HepG2 (cell line): ENCODE data around the gene ARMH2. TPM values are rescaled to one million over a fixed set of nuclear protein-coding genes. Genes with fewer than 3 reads are reported as not detected.

ENCODE experiments used
- EED ChIP-seq: sonication (generic); formaldehyde crosslinking; IDR thresholded peaks from 2 replicates; pipeline ENCODE4 v1.5.0; 2020; ENCODE audit warnings: mild to moderate bottlenecking, missing genetic modification reagents
- HMG20A ChIP-seq: IDR thresholded peaks from 2 replicates; pipeline ENCODE4 v1.6.1; 2016; ENCODE audit warnings: borderline replicate concordance
- HOXA5 ChIP-seq: sonication (generic); formaldehyde crosslinking; IDR thresholded peaks from 2 replicates; pipeline ENCODE4 v1.4.0; 2020; ENCODE audit warnings: missing genetic modification reagents
- NFIC ChIP-seq: IDR thresholded peaks from 2 replicates; pipeline ENCODE4 v1.6.1; 2012; ENCODE audit warnings: mild to moderate bottlenecking, low read length, inconsistent platforms
- SAP130 ChIP-seq: IDR thresholded peaks from 2 replicates; pipeline ENCODE4 v1.6.1; 2016; ENCODE audit warnings: low read depth
- SIX1 ChIP-seq: sonication (generic); formaldehyde crosslinking; IDR thresholded peaks from 2 replicates; pipeline ENCODE4 v1.4.0; 2020; ENCODE audit warnings: missing genetic modification reagents, borderline replicate concordance
- SOX6 ChIP-seq, 2 experiments: fragments of 450-650 bp in 1 of 2; sonication (generic) in 1 of 2; formaldehyde crosslinking in 1 of 2; IDR thresholded peaks; 2 replicates each; pipeline versions ENCODE4 v1.4.0 to v1.6.1; 2017 to 2020; ENCODE audit warnings: antibody characterized with exemption in 1 of 2, mild to moderate bottlenecking in 1 of 2, missing genetic modification reagents in 1 of 2
- ZFP82 ChIP-seq: sonication (generic); formaldehyde crosslinking; IDR thresholded peaks from 2 replicates; pipeline ENCODE4 v1.5.1; 2020; ENCODE audit warnings: mild to moderate bottlenecking, missing genetic modification reagents, borderline replicate concordance
- ZNF264 ChIP-seq: sonication (generic); formaldehyde crosslinking; IDR thresholded peaks from 2 replicates; pipeline ENCODE4 v1.4.0; 2020; ENCODE audit warnings: missing genetic modification reagents
- ZNF3 ChIP-seq: IDR thresholded peaks from 2 replicates; pipeline ENCODE4 v1.7.0; 2017; ENCODE audit warnings: inconsistent platforms
- ZNF619 ChIP-seq: sonication (generic); formaldehyde crosslinking; IDR thresholded peaks from 2 replicates; pipeline ENCODE4 v1.4.0; 2020; ENCODE audit warnings: mild to moderate bottlenecking, missing genetic modification reagents
- polyA plus RNA-seq, 8 experiments: library from polyadenylated mRNA; depleted of rRNA in 3 of 8; stranded (reverse) in 7 of 8; unstranded in 1 of 8; fragments of >200 nt; fragmentation: Illumina TruSeq in 4 of 8; extraction: Trizol in 4 of 8; gene quantifications; 2 replicates each; pipeline versions ENCODE4 v1.2.1 to v1.2.3, GENCODE V29; 2011 to 2016; ENCODE audit warnings: low read depth in 4 of 8, missing spikeins in 1 of 8, mixed read lengths in 1 of 8; ENCODE audit not compliant: insufficient read depth in 1 of 8
- total RNA-seq, 5 experiments: library from RNA; depleted of rRNA; stranded (reverse); fragments of >200 nt; fragmentation: Illumina TruSeq; extraction: Trizol; gene quantifications; 2 replicates each; pipeline ENCODE4 v1.2.3, GENCODE V29; 2016; ENCODE audit warnings: low read depth in 1 of 5
- TF ChIP-seq, protein P1 (sequence below): sonication (generic); formaldehyde crosslinking; IDR thresholded peaks from 2 replicates; pipeline ENCODE4 v1.5.1; 2020; ENCODE audit warnings: mild to moderate bottlenecking, missing genetic modification reagents, borderline replicate concordance
- TF ChIP-seq, protein P2 (sequence below): sonication (generic); formaldehyde crosslinking; IDR thresholded peaks from 2 replicates; pipeline ENCODE4 v1.4.0; 2020; ENCODE audit warnings: missing genetic modification reagents, borderline replicate concordance
- TF ChIP-seq, protein P3 (sequence below): sonication (generic); formaldehyde crosslinking; IDR thresholded peaks from 2 replicates; pipeline ENCODE4 v1.4.0; 2020; ENCODE audit warnings: mild to moderate bottlenecking, missing genetic modification reagents, borderline replicate concordance
- TF ChIP-seq, protein P4 (sequence below): sonication (generic); formaldehyde crosslinking; IDR thresholded peaks from 2 replicates; pipeline ENCODE4 v1.5.0; 2020; ENCODE audit warnings: mild to moderate bottlenecking, missing genetic modification reagents, moderate library complexity
- TF ChIP-seq, protein P5 (sequence below): sonication (generic); formaldehyde crosslinking; IDR thresholded peaks from 2 replicates; pipeline ENCODE4 v1.5.1; 2020; ENCODE audit warnings: missing genetic modification reagents, mild to moderate bottlenecking, borderline replicate concordance

ARMH2 gene
- total and polyA plus RNA-seq, 2 of the 13 experiments (the other 11 are each of a cell fraction or from before 2014, with no cell fraction given) = not detected

DNA sequence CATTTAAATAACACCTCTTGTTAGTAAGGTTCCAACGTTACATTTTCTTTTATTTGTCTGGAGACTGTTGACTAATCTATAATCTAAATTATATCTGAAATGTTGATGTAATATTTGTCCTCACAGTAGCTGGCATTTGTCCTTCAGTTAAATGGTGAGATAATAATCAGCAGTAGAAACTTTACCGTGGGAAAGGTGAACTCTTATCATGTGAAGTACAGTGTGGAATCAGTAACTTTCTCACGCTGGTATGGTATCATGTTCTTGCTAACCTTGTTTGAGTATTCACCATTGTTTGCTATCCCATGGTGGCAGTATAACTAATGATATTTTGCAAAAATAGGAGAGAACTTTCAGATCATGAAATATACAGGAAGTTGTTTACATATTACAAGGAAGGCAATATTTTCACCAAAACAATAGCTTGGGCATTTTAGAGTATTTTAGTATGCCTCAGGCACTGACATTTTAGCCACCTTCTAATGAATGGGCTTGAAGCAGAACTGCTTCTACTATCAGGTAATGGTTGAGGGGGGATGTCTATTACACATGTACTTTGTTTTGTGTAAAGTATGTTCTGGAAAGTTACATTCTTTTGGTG, 19.2 kb downstream of the ARMH2 start (continued):
- TF ChIP-seq, protein P1, sequence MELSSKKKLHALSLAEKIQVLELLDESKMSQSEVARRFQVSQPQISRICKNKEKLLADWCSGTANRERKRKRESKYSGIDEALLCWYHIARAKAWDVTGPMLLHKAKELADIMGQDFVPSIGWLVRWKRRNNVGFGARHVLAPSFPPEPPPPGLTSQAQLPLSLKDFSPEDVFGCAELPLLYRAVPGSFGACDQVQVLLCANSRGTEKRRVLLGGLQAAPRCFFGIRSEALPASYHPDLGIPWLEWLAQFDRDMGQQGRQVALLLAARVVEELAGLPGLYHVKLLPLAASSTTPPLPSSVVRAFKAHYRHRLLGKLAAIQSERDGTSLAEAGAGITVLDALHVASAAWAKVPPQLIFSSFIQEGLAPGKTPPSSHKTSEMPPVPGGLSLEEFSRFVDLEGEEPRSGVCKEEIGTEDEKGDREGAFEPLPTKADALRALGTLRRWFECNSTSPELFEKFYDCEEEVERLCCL (CRISPR knock-in tag) = no peak
- TF ChIP-seq, protein P2, sequence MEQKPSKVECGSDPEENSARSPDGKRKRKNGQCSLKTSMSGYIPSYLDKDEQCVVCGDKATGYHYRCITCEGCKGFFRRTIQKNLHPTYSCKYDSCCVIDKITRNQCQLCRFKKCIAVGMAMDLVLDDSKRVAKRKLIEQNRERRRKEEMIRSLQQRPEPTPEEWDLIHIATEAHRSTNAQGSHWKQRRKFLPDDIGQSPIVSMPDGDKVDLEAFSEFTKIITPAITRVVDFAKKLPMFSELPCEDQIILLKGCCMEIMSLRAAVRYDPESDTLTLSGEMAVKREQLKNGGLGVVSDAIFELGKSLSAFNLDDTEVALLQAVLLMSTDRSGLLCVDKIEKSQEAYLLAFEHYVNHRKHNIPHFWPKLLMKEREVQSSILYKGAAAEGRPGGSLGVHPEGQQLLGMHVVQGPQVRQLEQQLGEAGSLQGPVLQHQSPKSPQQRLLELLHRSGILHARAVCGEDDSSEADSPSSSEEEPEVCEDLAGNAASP (CRISPR knock-in tag) = no peak
- TF ChIP-seq, protein P3, sequence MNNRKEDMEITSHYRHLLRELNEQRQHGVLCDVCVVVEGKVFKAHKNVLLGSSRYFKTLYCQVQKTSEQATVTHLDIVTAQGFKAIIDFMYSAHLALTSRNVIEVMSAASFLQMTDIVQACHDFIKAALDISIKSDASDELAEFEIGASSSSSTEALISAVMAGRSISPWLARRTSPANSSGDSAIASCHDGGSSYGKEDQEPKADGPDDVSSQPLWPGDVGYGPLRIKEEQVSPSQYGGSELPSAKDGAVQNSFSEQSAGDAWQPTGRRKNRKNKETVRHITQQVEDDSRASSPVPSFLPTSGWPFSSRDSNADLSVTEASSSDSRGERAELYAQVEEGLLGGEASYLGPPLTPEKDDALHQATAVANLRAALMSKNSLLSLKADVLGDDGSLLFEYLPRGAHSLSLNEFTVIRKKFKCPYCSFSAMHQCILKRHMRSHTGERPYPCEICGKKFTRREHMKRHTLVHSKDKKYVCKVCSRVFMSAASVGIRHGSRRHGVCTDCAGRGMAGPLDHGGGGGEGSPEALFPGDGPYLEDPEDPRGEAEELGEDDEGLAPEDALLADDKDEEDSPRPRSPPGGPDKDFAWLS = no peak
- peak; percentile 73 for TF ChIP-seq SAP130 (CRISPR knock-in tag)
- no peak for TF ChIP-seq EED (CRISPR knock-in tag)
- TF ChIP-seq, protein P4, sequence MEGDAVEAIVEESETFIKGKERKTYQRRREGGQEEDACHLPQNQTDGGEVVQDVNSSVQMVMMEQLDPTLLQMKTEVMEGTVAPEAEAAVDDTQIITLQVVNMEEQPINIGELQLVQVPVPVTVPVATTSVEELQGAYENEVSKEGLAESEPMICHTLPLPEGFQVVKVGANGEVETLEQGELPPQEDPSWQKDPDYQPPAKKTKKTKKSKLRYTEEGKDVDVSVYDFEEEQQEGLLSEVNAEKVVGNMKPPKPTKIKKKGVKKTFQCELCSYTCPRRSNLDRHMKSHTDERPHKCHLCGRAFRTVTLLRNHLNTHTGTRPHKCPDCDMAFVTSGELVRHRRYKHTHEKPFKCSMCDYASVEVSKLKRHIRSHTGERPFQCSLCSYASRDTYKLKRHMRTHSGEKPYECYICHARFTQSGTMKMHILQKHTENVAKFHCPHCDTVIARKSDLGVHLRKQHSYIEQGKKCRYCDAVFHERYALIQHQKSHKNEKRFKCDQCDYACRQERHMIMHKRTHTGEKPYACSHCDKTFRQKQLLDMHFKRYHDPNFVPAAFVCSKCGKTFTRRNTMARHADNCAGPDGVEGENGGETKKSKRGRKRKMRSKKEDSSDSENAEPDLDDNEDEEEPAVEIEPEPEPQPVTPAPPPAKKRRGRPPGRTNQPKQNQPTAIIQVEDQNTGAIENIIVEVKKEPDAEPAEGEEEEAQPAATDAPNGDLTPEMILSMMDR = 0 out of 2 replicates have a peak, but pooled peaks have one; percentile 26
- peak; percentile 70 for TF ChIP-seq SIX1 (CRISPR knock-in tag)
- TF ChIP-seq SOX6 (IDR thresholded peaks at IDR 0.05) = no peak
- TF ChIP-seq SOX6 (CRISPR knock-in tag; IDR thresholded peaks at IDR 0.05) = peak; percentile 35; the same call in 1 of the 2 replicates
- no peak for TF ChIP-seq NFIC
- no peak for TF ChIP-seq ZFP82 (CRISPR knock-in tag)
- TF ChIP-seq, protein P5, sequence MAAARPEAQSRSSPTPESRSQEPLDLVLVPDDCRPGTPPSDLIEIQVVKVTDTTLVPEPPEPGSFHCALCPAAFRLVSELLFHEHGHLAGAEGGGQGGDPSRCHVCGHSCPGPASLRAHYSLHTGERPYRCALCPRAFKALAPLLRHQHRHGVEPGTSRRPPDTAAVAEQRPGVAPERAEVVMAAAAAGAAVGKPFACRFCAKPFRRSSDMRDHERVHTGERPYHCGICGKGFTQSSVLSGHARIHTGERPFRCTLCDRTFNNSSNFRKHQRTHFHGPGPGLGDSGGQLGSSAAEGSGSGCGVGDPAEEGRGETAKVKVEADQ (CRISPR knock-in tag) = no peak
- no peak for TF ChIP-seq ZNF619 (CRISPR knock-in tag)
- TF ChIP-seq ZNF3 (CRISPR knock-in tag) = no peak
- no peak for TF ChIP-seq HOXA5 (CRISPR knock-in tag)
- TF ChIP-seq ZNF264 (CRISPR knock-in tag) = no peak
- peak; percentile 60; the same call in 1 of the 2 replicates for TF ChIP-seq HMG20A (CRISPR knock-in tag)
